Stimulated activated CD8-positive, alpha-beta memory T cell treated with anti-CD3 and anti-CD28 coated beads, Interleukin-4, amount 100 ng/mL, for 48 hours (primary cell): ENCODE results near the gene IGBP1.
"Not testable (repeated sequence)": the region's sequence is repeated elsewhere in the genome, so short reads cannot be mapped to it uniquely, and the experiment has no call there.

Experiments used
- DNase-seq: peaks from one replicate; pipeline ENCODE4 v3.0.0-alpha.2; 2020

The IGBP1 gene

GRCh38 chrX:70168238-70169188 is 35.3 kb downstream of the IGBP1 start:
- no peak for DNase-seq

- no peak for DNase-seq
Observed at GRCh38 chrX:70169281-70169680, 36.0 kb downstream of the IGBP1 start.

DNA sequence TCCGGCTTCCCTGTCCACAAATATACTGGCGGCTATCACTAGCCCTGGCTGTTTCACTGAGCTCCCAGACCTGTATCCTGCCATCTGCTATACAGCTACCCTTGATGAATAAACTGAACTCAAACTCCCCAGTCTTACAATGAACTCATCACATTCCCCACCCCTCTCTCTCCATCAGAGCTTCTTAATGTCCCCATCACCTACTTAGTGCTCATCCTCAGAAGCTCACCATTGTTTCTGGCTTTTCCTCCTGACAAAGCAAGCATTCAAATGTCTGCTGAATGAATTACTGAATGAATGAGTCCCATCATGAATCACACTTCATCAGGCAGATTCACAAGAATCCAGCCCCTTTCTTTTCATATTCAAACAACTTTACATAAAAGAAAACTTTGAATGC is 38.4 kb downstream of the IGBP1 start:
- no peak for DNase-seq

GRCh38 chrX:70172221-70172620 is 39.0 kb downstream of the IGBP1 start:
- no peak for DNase-seq

DNA sequence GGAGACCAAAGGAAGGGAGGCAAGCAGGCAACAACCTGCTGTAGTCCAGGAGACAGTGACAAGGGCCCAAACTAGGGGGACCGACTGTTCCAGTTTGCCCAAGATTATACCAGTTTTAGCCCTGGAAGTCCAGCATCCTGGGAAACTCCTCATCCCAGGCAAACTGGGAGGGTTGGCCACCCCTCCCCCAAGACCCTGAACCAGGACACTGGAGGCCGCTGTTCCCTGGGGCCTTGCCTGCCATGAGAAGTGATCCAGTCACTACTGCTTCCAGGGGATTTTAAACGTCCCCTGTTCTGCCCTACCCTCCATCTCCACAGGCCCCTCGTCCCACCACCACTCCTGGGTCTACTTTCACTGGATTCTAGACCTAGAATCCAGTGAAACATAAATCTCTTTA is 39.7 kb downstream of the IGBP1 start:
- no peak for DNase-seq

GRCh38 chrX:70174754-70175153 is 41.5 kb downstream of the IGBP1 start:
- no peak for DNase-seq

- DNase-seq: no peak
Observed at GRCh38 chrX:70175338-70175737, 42.1 kb downstream of the IGBP1 start.

GRCh38 chrX:70176938-70177533 is 43.8 kb downstream of the IGBP1 start, which contains the start of gene DGAT2L6:
TSS of gene DGAT2L6 (plus strand) at chrX:70177483. CDS start at chrX:70177583, 100 bp downstream.
- DNase-seq: no peak

DNA sequence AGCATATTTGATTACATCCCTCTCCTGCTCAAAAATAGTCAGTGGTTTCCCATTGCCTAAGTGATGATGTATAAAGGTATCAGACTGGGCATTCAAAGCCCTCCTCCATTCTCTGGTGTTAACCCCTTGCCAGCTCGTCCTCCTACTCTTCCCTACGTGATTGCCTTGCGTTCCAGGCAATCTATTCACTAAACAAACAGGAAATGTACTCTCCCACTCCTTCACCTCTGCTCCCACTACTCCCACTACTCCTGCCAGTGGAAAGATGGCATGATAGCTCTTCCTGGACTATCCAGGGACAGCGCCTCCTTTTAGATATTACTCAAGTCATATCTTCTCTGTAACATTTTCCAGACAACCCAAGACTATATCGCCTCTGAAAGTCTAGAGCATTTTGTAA is 49.8 kb downstream of the IGBP1 start:
- no peak for DNase-seq

- DNase-seq: no peak
Observed at GRCh38 chrX:70190225-70190624, 57.0 kb downstream of the IGBP1 start.

DNA sequence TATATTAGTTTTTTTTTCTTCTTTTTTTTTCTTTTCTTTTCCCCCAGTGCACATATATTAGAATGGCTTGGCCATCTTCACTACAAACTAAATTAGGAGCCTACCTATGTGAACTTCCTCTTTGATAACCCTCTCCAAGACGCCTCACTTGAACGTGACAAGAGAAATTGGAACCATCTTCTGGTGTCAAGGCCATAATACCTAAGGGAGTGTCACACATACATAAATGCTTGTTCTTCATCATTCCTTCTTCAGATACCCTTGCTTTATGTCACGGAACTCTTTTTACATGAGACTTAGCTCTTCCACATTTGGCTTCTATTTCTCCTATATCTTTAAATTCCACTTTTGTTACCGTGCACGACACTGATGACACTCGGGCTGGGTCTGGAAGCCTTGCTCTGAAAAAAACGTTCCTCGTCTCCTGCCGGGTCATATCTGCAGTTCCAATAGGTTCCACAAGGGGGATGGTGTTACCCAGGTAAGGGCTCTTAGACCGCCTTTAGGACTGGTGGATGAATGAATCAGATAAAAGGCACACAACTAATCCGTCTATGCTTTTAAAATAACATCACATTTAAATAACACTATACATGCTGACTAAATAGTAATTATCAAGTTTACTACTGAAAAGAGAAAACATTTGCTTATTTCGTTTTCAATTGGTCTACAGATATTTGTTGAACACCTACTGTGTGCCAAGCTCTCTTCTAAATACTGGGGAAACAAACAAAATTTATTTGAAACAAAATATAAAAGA is 63.9 kb downstream of the IGBP1 start:
- DNase-seq: peak; percentile 76

- DNase-seq: no peak
Observed at GRCh38 chrX:70201732-70202131, 68.5 kb downstream of the IGBP1 start.

GRCh38 chrX:70208479-70208878 is 75.2 kb downstream of the IGBP1 start:
- DNase-seq: no peak

- not testable (repeated sequence) for DNase-seq
Observed at GRCh38 chrX:70209570-70209969, 76.3 kb downstream of the IGBP1 start.
